ENCODE data around the gene PRKAA1.

PRKAA1 gene

GRCh38 chr5:40798012-40798800, at the start of gene PRKAA1:
TSS of gene PRKAA1 (minus strand) at chr5:40798374. CDS start at chr5:40798189, 185 bp downstream.
- peaks cover 38% of the 10 kb centered on the region for H3K4me1 ChIP-seq (ENCODE audit: insufficient read depth, low read length)
- H3K79me2 ChIP-seq (ENCODE audit: insufficient read depth, low read length), result peaks cover 47% of the 10 kb centered on the region
- H3K36me3 ChIP-seq (ENCODE audit: insufficient read depth, low read length), result peaks cover 10% of the 10 kb centered on the region; the same call in 1 of the 2 replicates
- ATAC-seq (ENCODE audit: insufficient read depth, low read depth) (peak; percentile 89), DNase-seq (peak; percentile 90)
- peak within 1 kb of the TSS; percentile 100 for H2AFZ ChIP-seq (ENCODE audit: low read depth, low read length)
- peak within 1 kb of the TSS; percentile 93 to 99 for H3K4me3 ChIP-seq (ENCODE audit: low read depth in 1 of 2, low read length in 2 of 2)
- peak within 1 kb of the TSS; percentile 88 for H3K27ac ChIP-seq (ENCODE audit: low read length)
- H3K9ac ChIP-seq (ENCODE audit: low read depth, low read length), result peak within 1 kb of the TSS; percentile 75
- TF ChIP-seq EZH2 (IDR thresholded peaks at IDR 0.05; ENCODE audit: borderline replicate concordance, low read depth, low read length, severe bottlenecking) (no peak), CTCF (IDR thresholded peaks at IDR 0.05; ENCODE audit: borderline replicate concordance, extremely low read depth, low read length, poor library complexity, severe bottlenecking) (peak; percentile 74)
- H4K20me1 ChIP-seq (ENCODE audit: insufficient read depth, low read length), result peaks cover 27% of the 10 kb centered on the region; the same call in 1 of the 2 replicates
- H3K27me3 ChIP-seq (ENCODE audit: insufficient read depth, low read length, poor library complexity), result no peaks in the 10 kb centered on the region
- peak within 1 kb of the TSS; percentile 97 for H3K4me2 ChIP-seq (ENCODE audit: insufficient read depth, low read length)
- no peaks in the 10 kb centered on the region for H3K9me3 ChIP-seq (ENCODE audit: insufficient read depth, low read length, severe bottlenecking)

- no peak overlapping the region for H3K4me2 ChIP-seq (ENCODE audit: insufficient read depth, low read length)
- H3K4me1 ChIP-seq (ENCODE audit: insufficient read depth, low read length), result no peaks in the 10 kb centered on the region
- no peak overlapping the region for H3K27ac ChIP-seq (ENCODE audit: low read length)
- no peaks in the 10 kb centered on the region for H3K36me3 ChIP-seq (ENCODE audit: insufficient read depth, low read length)
- peaks cover 13% of the 10 kb centered on the region for H3K27me3 ChIP-seq (ENCODE audit: insufficient read depth, low read length, poor library complexity)
- DNase-seq (no peak), ATAC-seq (ENCODE audit: insufficient read depth, low read depth) (no peak)
- no peaks in the 10 kb centered on the region for H3K9me3 ChIP-seq (ENCODE audit: insufficient read depth, low read length, severe bottlenecking)
- H3K79me2 ChIP-seq (ENCODE audit: insufficient read depth, low read length), result no peaks in the 10 kb centered on the region
- H3K4me3 ChIP-seq (ENCODE audit: low read depth in 1 of 2, low read length in 2 of 2), result no peak overlapping the region
- TF ChIP-seq EZH2 (IDR thresholded peaks at IDR 0.05; ENCODE audit: borderline replicate concordance, low read depth, low read length, severe bottlenecking), result no peak
- no peak overlapping the region for H2AFZ ChIP-seq (ENCODE audit: low read depth, low read length)
- no peak overlapping the region for H3K9ac ChIP-seq (ENCODE audit: low read depth, low read length)
- no peaks in the 10 kb centered on the region for H4K20me1 ChIP-seq (ENCODE audit: insufficient read depth, low read length)
Measured at GRCh38 chr5:40847525-40847924, 49.4 kb upstream of the PRKAA1 start.

- H3K4me3 ChIP-seq (ENCODE audit: low read depth in 1 of 2, low read length in 2 of 2), result no peak overlapping the region
- TF ChIP-seq EZH2 (IDR thresholded peaks at IDR 0.05; ENCODE audit: borderline replicate concordance, low read depth, low read length, severe bottlenecking), result no peak
- no peak for TF ChIP-seq CTCF (IDR thresholded peaks at IDR 0.05; ENCODE audit: borderline replicate concordance, extremely low read depth, low read length, poor library complexity, severe bottlenecking)
- no peak overlapping the region for H3K27ac ChIP-seq (ENCODE audit: low read length)
- H3K36me3 ChIP-seq (ENCODE audit: insufficient read depth, low read length), result no peaks in the 10 kb centered on the region
- no peaks in the 10 kb centered on the region for H4K20me1 ChIP-seq (ENCODE audit: insufficient read depth, low read length)
- H3K4me2 ChIP-seq (ENCODE audit: insufficient read depth, low read length), result no peak overlapping the region
- H3K27me3 ChIP-seq (ENCODE audit: insufficient read depth, low read length, poor library complexity), result peaks cover 25% of the 10 kb centered on the region
- DNase-seq, result no peak
- no peak for ATAC-seq (ENCODE audit: insufficient read depth, low read depth)
- no peaks in the 10 kb centered on the region for H3K79me2 ChIP-seq (ENCODE audit: insufficient read depth, low read length)
- no peaks in the 10 kb centered on the region for H3K4me1 ChIP-seq (ENCODE audit: insufficient read depth, low read length)
- H2AFZ ChIP-seq (ENCODE audit: low read depth, low read length), result no peak overlapping the region
- no peak overlapping the region for H3K9ac ChIP-seq (ENCODE audit: low read depth, low read length)
- H3K9me3 ChIP-seq (ENCODE audit: insufficient read depth, low read length, severe bottlenecking), result no peaks in the 10 kb centered on the region
Measured at GRCh38 chr5:40846371-40846770, 48.2 kb upstream of the PRKAA1 start.

- Histone ChIP-seq H3K4me2 (ENCODE audit: insufficient read depth, low read length) (no peak overlapping the region), H3K79me2 (ENCODE audit: insufficient read depth, low read length) (no peaks in the 10 kb centered on the region), H3K9me3 (ENCODE audit: insufficient read depth, low read length, severe bottlenecking) (no peaks in the 10 kb centered on the region), H3K9ac (ENCODE audit: low read depth, low read length) (no peak overlapping the region), H3K4me3 (ENCODE audit: low read depth in 1 of 2, low read length in 2 of 2) (no peak overlapping the region), H3K27me3 (ENCODE audit: insufficient read depth, low read length, poor library complexity) (peaks cover 27% of the 10 kb centered on the region), H3K4me1 (ENCODE audit: insufficient read depth, low read length) (no peaks in the 10 kb centered on the region), H3K36me3 (ENCODE audit: insufficient read depth, low read length) (no peaks in the 10 kb centered on the region), H3K27ac (ENCODE audit: low read length) (no peak overlapping the region), H4K20me1 (ENCODE audit: insufficient read depth, low read length) (no peaks in the 10 kb centered on the region), H2AFZ (ENCODE audit: low read depth, low read length) (no peak overlapping the region)
- ATAC-seq (ENCODE audit: insufficient read depth, low read depth), result no peak
- DNase-seq, result no peak
- TF ChIP-seq EZH2 (IDR thresholded peaks at IDR 0.05; ENCODE audit: borderline replicate concordance, low read depth, low read length, severe bottlenecking) (no peak), CTCF (IDR thresholded peaks at IDR 0.05; ENCODE audit: borderline replicate concordance, extremely low read depth, low read length, poor library complexity, severe bottlenecking) (no peak)
Measured at GRCh38 chr5:40844565-40844964, 46.4 kb upstream of the PRKAA1 start.
